CD14-positive monocyte (primary cell): Measurements from ENCODE around the gene MAST4. TPM values are rescaled to one million over a fixed set of nuclear protein-coding genes. Genes with fewer than 3 reads are reported as not detected.

Experiments
- DNase-seq, 3 donors: peaks; one replicate each; pipeline ENCODE4 v3.0.0-alpha.2; 2011 to 2022
- H2AFZ ChIP-seq: 2 replicates; pipeline ENCODE4 v1.6.0; 2012; ENCODE audit warnings: mild to moderate bottlenecking, low read depth, low read length, inconsistent platforms; ENCODE audit not compliant: insufficient read depth, poor library complexity, severe bottlenecking
- H3K27ac ChIP-seq, 2 donors: 1 replicate in 1 of 2; 2 replicates in 1 of 2; pipeline ENCODE4 v1.5.1; 2012 to 2013; ENCODE audit warnings: low read length in 2 of 2, control low read depth in 1 of 2, inconsistent platforms in 1 of 2, low read depth in 1 of 2, mild to moderate bottlenecking in 1 of 2
- H3K27me3 ChIP-seq, 2 donors: one replicate each; pipeline versions ENCODE4 v1.6.0 to v1.6.1; 2011 to 2013; ENCODE audit warnings: low read length in 2 of 2; ENCODE audit not compliant: control insufficient read depth in 2 of 2, insufficient read depth in 2 of 2
- H3K36me3 ChIP-seq, 2 donors: replicated peaks in 1 of 2; 1 replicate in 1 of 2; 2 replicates in 1 of 2; pipeline versions ENCODE4 v1.5.1 to v1.6.1; 2012 to 2013; ENCODE audit warnings: low read length in 2 of 2, control low read depth in 1 of 2, inconsistent platforms in 1 of 2, mild to moderate bottlenecking in 1 of 2; ENCODE audit not compliant: insufficient read depth in 2 of 2, control insufficient read depth in 1 of 2
- H3K4me1 ChIP-seq, 2 donors: 1 replicate in 1 of 2; 2 replicates in 1 of 2; pipeline versions ENCODE4 v1.5.1 to v1.6.1; 2012 to 2013; ENCODE audit warnings: low read length in 2 of 2, control low read depth in 1 of 2, inconsistent platforms in 1 of 2, mild to moderate bottlenecking in 1 of 2, moderate library complexity in 1 of 2; ENCODE audit not compliant: insufficient read depth in 2 of 2, control insufficient read depth in 1 of 2
- H3K4me2 ChIP-seq: replicated peaks from 2 replicates; pipeline ENCODE3; 2012; ENCODE audit warnings: low read length, moderate library complexity, mild to moderate bottlenecking; ENCODE audit not compliant: poor library complexity, severe bottlenecking; ENCODE audit errors: extremely low read depth
- H3K4me3 ChIP-seq, 3 experiments: fragments of 200-600 bp in 1 of 3; sonication (generic) in 1 of 3; replicated peaks in 1 of 3; 1 replicate in 2 of 3; 2 replicates in 1 of 3; pipeline ENCODE4 v1.5.1; 2011 to 2013; ENCODE audit warnings: low read length in 3 of 3, mild to moderate bottlenecking in 3 of 3, control low read depth in 2 of 3, low read depth in 2 of 3, inconsistent platforms in 1 of 3, moderate library complexity in 1 of 3
- H3K79me2 ChIP-seq: 2 replicates; pipeline ENCODE4 v1.6.0; 2012; ENCODE audit warnings: mild to moderate bottlenecking, control low read depth, inconsistent platforms, low read length, moderate library complexity; ENCODE audit not compliant: insufficient read depth
- H3K9ac ChIP-seq: 2 replicates; pipeline ENCODE4 v1.6.0; 2017; ENCODE audit warnings: low read length, mild to moderate bottlenecking; ENCODE audit not compliant: insufficient read depth, poor library complexity, severe bottlenecking
- H3K9me3 ChIP-seq, 2 donors: replicated peaks in 1 of 2; 1 replicate in 1 of 2; 2 replicates in 1 of 2; pipeline versions ENCODE4 v1.5.1 to v1.6.1; 2012 to 2013; ENCODE audit warnings: low read length in 2 of 2, control low read depth in 1 of 2; ENCODE audit not compliant: control insufficient read depth in 1 of 2, insufficient read depth in 1 of 2
- H4K20me1 ChIP-seq: 2 replicates; pipeline ENCODE4 v1.6.0; 2012; ENCODE audit warnings: mild to moderate bottlenecking, low read length, control low read depth, moderate library complexity; ENCODE audit not compliant: insufficient read depth
- H3K27ac Mint-ChIP-seq, 7 donors: one replicate each; pipeline ENCODE4 v1.8.0; 2020; ENCODE audit warnings: mild to moderate bottlenecking in 7 of 7, mixed read lengths in 7 of 7, moderate library complexity in 6 of 7, inconsistent platforms in 2 of 7
- H3K27me3 Mint-ChIP-seq, 3 donors: one replicate each; pipeline ENCODE4 v1.8.0; 2021 to 2022; ENCODE audit warnings: low read depth in 3 of 3, mild to moderate bottlenecking in 3 of 3, mixed read lengths in 3 of 3, moderate library complexity in 3 of 3, inconsistent platforms in 1 of 3
- H3K36me3 Mint-ChIP-seq, 2 donors: one replicate each; pipeline ENCODE4 v1.8.0; 2020; ENCODE audit warnings: mixed read lengths in 2 of 2, inconsistent platforms in 1 of 2, mild to moderate bottlenecking in 1 of 2
- H3K4me1 Mint-ChIP-seq: one replicate; pipeline ENCODE4 v1.8.0; 2020; ENCODE audit warnings: mild to moderate bottlenecking, mixed read lengths
- H3K4me3 Mint-ChIP-seq, 2 donors: one replicate each; pipeline ENCODE4 v1.8.0; 2020; ENCODE audit warnings: mild to moderate bottlenecking in 2 of 2, mixed read lengths in 2 of 2, moderate library complexity in 1 of 2
- H3K9me3 Mint-ChIP-seq, 7 donors: one replicate each; pipeline ENCODE4 v1.8.0; 2020 to 2022; ENCODE audit warnings: mixed read lengths in 7 of 7, mild to moderate bottlenecking in 6 of 7, moderate library complexity in 6 of 7, inconsistent platforms in 2 of 7
- WGBS: methylation state at CpG from one replicate; pipeline ENCODE4 v1.1.5; 2013; ENCODE audit warnings: missing lambda C conversion rate; ENCODE audit not compliant: insufficient coverage; 5-methylcytosine and 5-hydroxymethylcytosine counted together
- intact Hi-C, 2 donors: fragments of 100-400 bp; cut with micrococcal nuclease; formaldehyde crosslinking; loops; one replicate each; pipeline versions ENCODE4 v1.15.0 to v1.15.1; 2023
- polyA plus RNA-seq, 3 donors: library from polyadenylated mRNA; depleted of rRNA in 1 of 3; unstranded in 2 of 3; stranded (reverse) in 1 of 3; fragments of 300-500 nt in 2 of 3; fragments of >200 nt in 1 of 3; fragmentation: Illumina TruSeq in 2 of 3; gene quantifications; 1 replicate in 2 of 3; 2 replicates in 1 of 3; pipeline ENCODE4 v1.2.3, GENCODE V29; 2012 to 2021
- TF ChIP-seq, protein P1 (sequence below): fragments of 200-600 bp; IDR thresholded peaks from one replicate; pipeline ENCODE4 v1.8.0; 2022; ENCODE audit warnings: antibody characterized with exemption, mild to moderate bottlenecking

The MAST4 gene
- polyA plus RNA-seq, 3 donors = 0.03 to 0.24 TPM; not detected in 1

DNA sequence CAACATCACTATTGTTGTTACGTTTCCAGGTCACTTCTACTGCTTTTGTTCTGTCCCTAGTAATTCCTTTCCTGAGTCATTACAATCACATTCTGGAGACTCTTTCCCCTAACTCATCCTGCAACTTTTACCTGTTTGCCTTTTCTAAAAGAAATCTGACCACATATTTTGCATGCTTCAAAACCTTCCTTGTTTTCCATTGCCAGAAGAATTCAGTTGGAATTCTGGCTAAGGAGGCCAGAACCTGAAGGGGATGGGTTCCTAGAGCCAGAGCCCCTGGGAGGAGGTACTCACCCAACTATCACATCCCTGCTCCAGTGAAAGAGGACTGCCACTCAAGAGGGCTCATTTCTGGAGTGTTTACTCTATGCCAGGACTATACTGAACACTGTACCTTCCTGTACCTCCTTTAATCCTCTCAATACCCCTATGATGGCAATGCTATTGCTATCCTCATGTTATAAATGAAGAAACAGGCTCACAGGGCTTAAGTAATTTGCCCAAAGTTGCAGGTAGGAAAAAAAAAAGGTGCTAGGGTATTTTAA is 42.8 kb upstream of the MAST4 start:
- Histone ChIP-seq H3K36me3 (no peaks in the 10 kb centered on the region), H3K27ac (no peak overlapping the region), H4K20me1 (no peaks in the 10 kb centered on the region), H3K9ac (no peak overlapping the region), H3K9me3 (no peaks in the 10 kb centered on the region), H3K4me1 (peaks cover 7 to 8% of the 10 kb centered on the region in 2 donors), H2AFZ (no peak overlapping the region), H3K27me3 (no peaks in the 10 kb centered on the region), H3K79me2 (no peaks in the 10 kb centered on the region), H3K4me2 (no peak overlapping the region), H3K4me3 (no peak overlapping the region)
- intact Hi-C loops = no loop called here
- no peak for DNase-seq
- no peak overlapping the region for H3K27ac Mint-ChIP-seq
- no peaks in the 10 kb centered on the region for H3K36me3 Mint-ChIP-seq
- peaks cover 0 to 5% (median 3%) of the 10 kb centered on the region in 3 donors for H3K27me3 Mint-ChIP-seq
- H3K4me3 Mint-ChIP-seq = no peak overlapping the region
- H3K4me1 Mint-ChIP-seq = peaks cover 26% of the 10 kb centered on the region
- 100% methylated on average over 1 of the region's 1 CpG for WGBS
- H3K9me3 Mint-ChIP-seq = peaks cover 5 to 10% (median 7%) of the 10 kb centered on the region in 7 donors
- TF ChIP-seq, protein P1, sequence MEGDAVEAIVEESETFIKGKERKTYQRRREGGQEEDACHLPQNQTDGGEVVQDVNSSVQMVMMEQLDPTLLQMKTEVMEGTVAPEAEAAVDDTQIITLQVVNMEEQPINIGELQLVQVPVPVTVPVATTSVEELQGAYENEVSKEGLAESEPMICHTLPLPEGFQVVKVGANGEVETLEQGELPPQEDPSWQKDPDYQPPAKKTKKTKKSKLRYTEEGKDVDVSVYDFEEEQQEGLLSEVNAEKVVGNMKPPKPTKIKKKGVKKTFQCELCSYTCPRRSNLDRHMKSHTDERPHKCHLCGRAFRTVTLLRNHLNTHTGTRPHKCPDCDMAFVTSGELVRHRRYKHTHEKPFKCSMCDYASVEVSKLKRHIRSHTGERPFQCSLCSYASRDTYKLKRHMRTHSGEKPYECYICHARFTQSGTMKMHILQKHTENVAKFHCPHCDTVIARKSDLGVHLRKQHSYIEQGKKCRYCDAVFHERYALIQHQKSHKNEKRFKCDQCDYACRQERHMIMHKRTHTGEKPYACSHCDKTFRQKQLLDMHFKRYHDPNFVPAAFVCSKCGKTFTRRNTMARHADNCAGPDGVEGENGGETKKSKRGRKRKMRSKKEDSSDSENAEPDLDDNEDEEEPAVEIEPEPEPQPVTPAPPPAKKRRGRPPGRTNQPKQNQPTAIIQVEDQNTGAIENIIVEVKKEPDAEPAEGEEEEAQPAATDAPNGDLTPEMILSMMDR = no peak

DNA sequence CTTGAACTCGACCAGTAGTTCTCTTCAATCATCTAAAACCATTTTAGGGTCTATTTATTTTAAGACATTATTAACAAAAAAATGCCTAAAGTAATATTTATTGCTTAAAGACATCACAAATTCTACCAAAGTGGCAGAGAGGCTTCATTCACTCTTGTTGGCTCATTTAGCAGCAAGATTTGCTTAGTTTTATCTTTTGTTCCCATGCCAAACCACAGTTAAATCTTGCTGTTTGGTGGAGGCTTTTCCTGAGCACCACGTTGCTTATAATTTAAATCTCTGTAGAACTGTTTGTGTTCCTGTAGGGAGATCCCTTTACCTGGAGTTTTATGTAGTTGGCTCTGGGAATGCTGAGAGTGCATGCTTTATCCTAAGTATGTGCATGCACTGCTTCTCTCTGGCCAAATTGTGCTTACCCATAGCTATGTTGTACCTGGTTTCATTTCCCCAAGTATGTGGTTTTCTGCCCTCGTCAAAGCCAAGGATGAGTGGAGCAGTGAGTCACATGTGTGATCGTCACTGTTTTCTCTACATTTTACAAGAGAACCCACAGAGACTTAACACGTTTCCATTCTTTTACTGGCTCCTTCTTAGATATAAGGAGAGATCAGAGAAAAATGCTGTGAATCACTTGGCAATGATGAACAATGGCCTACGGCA is 42.1 kb upstream of the MAST4 start:
- no peak overlapping the region for H3K4me3 ChIP-seq

More for the DNA sequence above, 42.1 kb upstream of the MAST4 start:
- no peaks in the 10 kb centered on the region for H3K9me3 ChIP-seq
- Mint-ChIP-seq H3K4me1 (peaks cover 26% of the 10 kb centered on the region), H3K36me3 (no peaks in the 10 kb centered on the region), H3K27me3 (peaks cover 0 to 5% (median 3%) of the 10 kb centered on the region in 3 donors), H3K9me3 (peaks cover 3 to 12% (median 5%) of the 10 kb centered on the region in 7 donors), H3K27ac (peak overlapping the region in 1 of 7 donors; percentile 78), H3K4me3 (no peak overlapping the region)
- H3K4me2 ChIP-seq = no peak overlapping the region
- H3K9ac ChIP-seq = no peak overlapping the region
- TF ChIP-seq, protein P1 = no peak
- no peaks in the 10 kb centered on the region for H3K36me3 ChIP-seq
- no peaks in the 10 kb centered on the region for H3K79me2 ChIP-seq
- DNase-seq = peak; percentile 46 to 76 (median 51)
- intact Hi-C loops = no loop called here
- H3K27ac ChIP-seq = no peak overlapping the region
- H3K27me3 ChIP-seq = no peaks in the 10 kb centered on the region
- no peaks in the 10 kb centered on the region for H4K20me1 ChIP-seq
- WGBS = no CpG with 5 or more reads among the region's 6 CpGs
- H3K4me1 ChIP-seq = peaks cover 7 to 8% of the 10 kb centered on the region in 2 donors
- H2AFZ ChIP-seq = no peak overlapping the region
